Measurements from ENCODE around the gene AP1S3. TPM values are rescaled to one million over a fixed set of nuclear protein-coding genes. Genes with fewer than 3 reads are reported as not detected.

AP1S3 gene
- total RNA-seq, 1 donor from 2014 or later = 46.3 TPM

- no peak for DNase-seq
- ChIA-PET POLR2A (no interaction called here), CTCF (no interaction called here)
- no peaks in the 10 kb centered on the region for H3K9me3 Mint-ChIP-seq
- H3K27me3 Mint-ChIP-seq = no peaks in the 10 kb centered on the region
- no peaks in the 10 kb centered on the region for H3K4me1 Mint-ChIP-seq
- no peak for ATAC-seq (ENCODE audit: low read depth)
- intact Hi-C loops (cut with micrococcal nuclease) = loop anchor here (5.0 kb wide), 1 partner anchor 232 kb away; the partner anchor contains the start of gene MRPL44
- no peak overlapping the region for H3K4me3 Mint-ChIP-seq
- H3K36me3 Mint-ChIP-seq (ENCODE audit: low read depth) = no peaks in the 10 kb centered on the region
- no peak for TF ChIP-seq CTCF (IDR thresholded peaks at IDR 0.05)
- no peak overlapping the region for H3K27ac Mint-ChIP-seq
These were observed 112.5 kb downstream of the AP1S3 start for GRCh38 chr2:223724861-223725260.

GRCh38 chr2:223723954-223724411, 113.4 kb downstream of the AP1S3 start:
- ATAC-seq (ENCODE audit: low read depth) (no peak), DNase-seq (no peak)
- Mint-ChIP-seq H3K9me3 (no peaks in the 10 kb centered on the region), H3K27me3 (no peaks in the 10 kb centered on the region), H3K27ac (no peak overlapping the region), H3K36me3 (ENCODE audit: low read depth) (no peaks in the 10 kb centered on the region), H3K4me1 (no peaks in the 10 kb centered on the region), H3K4me3 (no peak overlapping the region)
- intact Hi-C loops (cut with micrococcal nuclease) = no loop called here
- ChIA-PET CTCF (no interaction called here), POLR2A (no interaction called here)
- no peak for TF ChIP-seq CTCF (IDR thresholded peaks at IDR 0.05)

GRCh38 chr2:223722226-223722625, 115.2 kb downstream of the AP1S3 start:
- POLR2A ChIA-PET = no interaction called here
- no peaks in the 10 kb centered on the region for H3K36me3 Mint-ChIP-seq (ENCODE audit: low read depth)
- H3K27ac Mint-ChIP-seq = no peak overlapping the region

GRCh38 chr2:223721746-223722145, 115.6 kb downstream of the AP1S3 start:
- no peaks in the 10 kb centered on the region for H3K27me3 Mint-ChIP-seq
- intact Hi-C loops (cut with micrococcal nuclease) = no loop called here
- no peak overlapping the region for H3K4me3 Mint-ChIP-seq
- H3K36me3 Mint-ChIP-seq (ENCODE audit: low read depth) = no peaks in the 10 kb centered on the region
- no peaks in the 10 kb centered on the region for H3K4me1 Mint-ChIP-seq
- CTCF ChIA-PET = no interaction called here
- H3K9me3 Mint-ChIP-seq = no peaks in the 10 kb centered on the region
- no peak for ATAC-seq (ENCODE audit: low read depth)
- DNase-seq = no peak
- POLR2A ChIA-PET = no interaction called here
- H3K27ac Mint-ChIP-seq = no peak overlapping the region
- no peak for TF ChIP-seq CTCF (IDR thresholded peaks at IDR 0.05)

More at GRCh38 chr2:223722226-223722625, 115.2 kb downstream of the AP1S3 start:
- no peak for DNase-seq
- Mint-ChIP-seq H3K9me3 (no peaks in the 10 kb centered on the region), H3K27me3 (no peaks in the 10 kb centered on the region), H3K4me3 (no peak overlapping the region), H3K4me1 (no peaks in the 10 kb centered on the region)
- CTCF ChIA-PET = no interaction called here
- intact Hi-C loops (cut with micrococcal nuclease) = no loop called here
- ATAC-seq (ENCODE audit: low read depth) = no peak
- TF ChIP-seq CTCF (IDR thresholded peaks at IDR 0.05) = no peak

GRCh38 chr2:223720367-223720766, 117.0 kb downstream of the AP1S3 start:
- Mint-ChIP-seq H3K9me3 (no peaks in the 10 kb centered on the region), H3K36me3 (ENCODE audit: low read depth) (no peaks in the 10 kb centered on the region), H3K27me3 (no peaks in the 10 kb centered on the region), H3K27ac (no peak overlapping the region), H3K4me3 (no peak overlapping the region), H3K4me1 (no peaks in the 10 kb centered on the region)
- intact Hi-C loops (cut with micrococcal nuclease) = no loop called here
- TF ChIP-seq CTCF (IDR thresholded peaks at IDR 0.05) = no peak
- ATAC-seq (ENCODE audit: low read depth) (no peak), DNase-seq (no peak)
- POLR2A ChIA-PET = no interaction called here
- CTCF ChIA-PET = no interaction called here

All from activated B cell treated with CpG ODN at 0.5 μM for 24 hours (primary cell).